Neural progenitor cell (in vitro differentiated cells): Measurements from ENCODE around the gene FBXL20. TPM values are rescaled to one million over a fixed set of nuclear protein-coding genes. Genes with fewer than 3 reads are reported as not detected.
"Not testable (repeated sequence)": the region's sequence is repeated elsewhere in the genome, so short reads cannot be mapped to it uniquely, and the experiment has no call there.

ENCODE experiments used
- DNase-seq: peaks from one replicate; pipeline ENCODE4 v3.0.0-alpha.2; 2016; ENCODE audit warnings: low spot score
- H2AFZ ChIP-seq: fragments of 200-600 bp; sonication (generic); replicated peaks from 2 replicates; pipeline ENCODE4 v1.6.1; 2016; ENCODE audit warnings: antibody characterized with exemption
- H3F3A ChIP-seq: fragments of 200-600 bp; sonication (generic); 2 replicates; pipeline ENCODE4 v1.6.1; 2016; ENCODE audit warnings: antibody characterized with exemption, low read depth
- H3K27ac ChIP-seq: fragments of 200-600 bp; sonication (generic); 2 replicates; pipeline ENCODE4 v1.5.1; 2016; ENCODE audit warnings: mild to moderate bottlenecking
- H3K27me3 ChIP-seq: fragments of 200-600 bp; sonication (generic); 2 replicates; pipeline ENCODE4 v1.6.1; 2016; ENCODE audit warnings: mild to moderate bottlenecking, moderate library complexity
- H3K36me3 ChIP-seq: fragments of 200-600 bp; sonication (generic); 2 replicates; pipeline ENCODE4 v1.5.1; 2016
- H3K4me1 ChIP-seq: fragments of 200-600 bp; sonication (generic); 2 replicates; pipeline ENCODE4 v1.6.1; 2016; ENCODE audit warnings: mixed run types
- H3K4me2 ChIP-seq: fragments of 200-600 bp; sonication (generic); 2 replicates; pipeline ENCODE4 v1.6.1; 2016
- H3K4me3 ChIP-seq: fragments of 200-600 bp; sonication (generic); 2 replicates; pipeline ENCODE4 v1.5.1; 2016
- H3K79me2 ChIP-seq: fragments of 200-600 bp; sonication (generic); 2 replicates; pipeline ENCODE4 v1.6.1; 2016; ENCODE audit warnings: low read depth
- H3K9ac ChIP-seq: fragments of 200-600 bp; sonication (generic); 2 replicates; pipeline ENCODE4 v1.6.1; 2016
- H3K9me3 ChIP-seq: fragments of 200-600 bp; sonication (generic); 2 replicates; pipeline ENCODE4 v1.5.1; 2016; ENCODE audit warnings: low read depth
- H4K20me1 ChIP-seq: fragments of 200-600 bp; sonication (generic); 2 replicates; pipeline ENCODE4 v1.6.1; 2016; ENCODE audit warnings: low read depth
- H3K27ac Mint-ChIP-seq: 3 replicates; pipeline ENCODE4 v1.8.0; 2021; ENCODE audit warnings: mixed read lengths
- H3K27me3 Mint-ChIP-seq: 2 replicates; pipeline ENCODE4 v1.8.0; 2022; ENCODE audit warnings: low read depth, mild to moderate bottlenecking, inconsistent platforms, moderate library complexity, mixed read lengths; ENCODE audit not compliant: insufficient read depth
- H3K36me3 Mint-ChIP-seq: 3 replicates; pipeline ENCODE4 v1.8.0; 2021; ENCODE audit warnings: mixed read lengths
- H3K4me1 Mint-ChIP-seq: 3 replicates; pipeline ENCODE4 v1.8.0; 2021; ENCODE audit warnings: mixed read lengths
- H3K4me3 Mint-ChIP-seq: 3 replicates; pipeline ENCODE4 v1.8.0; 2021; ENCODE audit warnings: mild to moderate bottlenecking, moderate library complexity, mixed read lengths
- H3K9me3 Mint-ChIP-seq: 3 replicates; pipeline ENCODE4 v1.8.0; 2020; ENCODE audit warnings: mixed read lengths
- CTCF ChIP-seq: fragments of 200-600 bp; sonication (generic); IDR thresholded peaks from 2 replicates; pipeline ENCODE4 v1.5.1; 2017; ENCODE audit warnings: antibody characterized with exemption, mild to moderate bottlenecking
- EZH2 ChIP-seq: fragments of 200-600 bp; sonication (generic); IDR thresholded peaks from 2 replicates; pipeline ENCODE4 v1.6.1; 2017; ENCODE audit warnings: antibody characterized with exemption, mild to moderate bottlenecking, moderate library complexity
- EZH2phosphoT487 ChIP-seq: fragments of 200-600 bp; sonication (generic); IDR thresholded peaks from 2 replicates; pipeline ENCODE4 v1.6.1; 2017; ENCODE audit warnings: antibody characterized with exemption
- total RNA-seq: library from RNA; depleted of rRNA; stranded (reverse); fragments of >200 nt; gene quantifications from 2 replicates; pipeline ENCODE4 v1.2.3, GENCODE V29; 2015; ENCODE audit warnings: low replicate concordance

The FBXL20 gene
- total RNA-seq, 1 donor from 2014 or later = 19.9 TPM

GRCh38 chr17:39252788-39253460, 148.5 kb downstream of the FBXL20 start:
- Mint-ChIP-seq H3K4me3 (no peak overlapping the region), H3K27me3 (peaks cover 2% of the 10 kb centered on the region)
- TF ChIP-seq EZH2phosphoT487 = no peak
- TF ChIP-seq EZH2 = no peak
- no peak for TF ChIP-seq CTCF

GRCh38 chr17:39251997-39252396, 149.4 kb downstream of the FBXL20 start:
- no peak overlapping the region for H3K4me3 ChIP-seq
- no peak overlapping the region for H3K4me3 Mint-ChIP-seq
- no peaks in the 10 kb centered on the region for H3K4me1 Mint-ChIP-seq
- no peak overlapping the region for H3K27ac Mint-ChIP-seq
- no peak for DNase-seq
- no peak for TF ChIP-seq CTCF
- TF ChIP-seq EZH2phosphoT487 = no peak
- TF ChIP-seq EZH2 = no peak
- no peaks in the 10 kb centered on the region for H3K9me3 Mint-ChIP-seq
- no peaks in the 10 kb centered on the region for H3K36me3 ChIP-seq
- H4K20me1 ChIP-seq = no peaks in the 10 kb centered on the region
- H3K4me1 ChIP-seq = peaks cover 7% of the 10 kb centered on the region
- H3K36me3 Mint-ChIP-seq = peaks cover 14% of the 10 kb centered on the region
- no peak overlapping the region for H3K9ac ChIP-seq
- no peak overlapping the region for H2AFZ ChIP-seq
- H3K27ac ChIP-seq = no peak overlapping the region
- peaks cover 5% of the 10 kb centered on the region for H3F3A ChIP-seq
- H3K9me3 ChIP-seq = no peaks in the 10 kb centered on the region
- H3K4me2 ChIP-seq = no peak overlapping the region
- H3K79me2 ChIP-seq = no peaks in the 10 kb centered on the region
- no peaks in the 10 kb centered on the region for H3K27me3 ChIP-seq
- peaks cover 3% of the 10 kb centered on the region for H3K27me3 Mint-ChIP-seq

More at GRCh38 chr17:39252788-39253460, 148.5 kb downstream of the FBXL20 start:
- H3K4me1 Mint-ChIP-seq = no peaks in the 10 kb centered on the region
- no peak overlapping the region for H2AFZ ChIP-seq
- H3K4me3 ChIP-seq = no peak overlapping the region
- peaks cover under 1% of the 10 kb centered on the region for H3K4me1 ChIP-seq
- no peak overlapping the region for H3K9ac ChIP-seq
- no peaks in the 10 kb centered on the region for H3K9me3 ChIP-seq
- no peak overlapping the region for H3K27ac ChIP-seq
- H3K4me2 ChIP-seq = no peak overlapping the region
- peaks cover 5% of the 10 kb centered on the region for H3F3A ChIP-seq
- DNase-seq = no peak
- no peak overlapping the region for H3K27ac Mint-ChIP-seq
- H4K20me1 ChIP-seq = no peaks in the 10 kb centered on the region
- H3K36me3 ChIP-seq = no peaks in the 10 kb centered on the region
- no peaks in the 10 kb centered on the region for H3K9me3 Mint-ChIP-seq
- H3K36me3 Mint-ChIP-seq = peaks cover 17% of the 10 kb centered on the region
- H3K27me3 ChIP-seq = no peaks in the 10 kb centered on the region
- no peaks in the 10 kb centered on the region for H3K79me2 ChIP-seq

GRCh38 chr17:39250076-39250475, 151.3 kb downstream of the FBXL20 start:
- not testable (repeated sequence) for H3K4me2 ChIP-seq, DNase-seq, H3K27me3 Mint-ChIP-seq, H3K9ac ChIP-seq, H3K4me3 ChIP-seq, H3K9me3 Mint-ChIP-seq, H3K27me3 ChIP-seq, H3K4me1 Mint-ChIP-seq, H4K20me1 ChIP-seq, H3K27ac ChIP-seq, H3K27ac Mint-ChIP-seq, H3K36me3 ChIP-seq, H3K4me3 Mint-ChIP-seq, H3F3A ChIP-seq, H3K4me1 ChIP-seq, H3K79me2 ChIP-seq, H3K9me3 ChIP-seq, H2AFZ ChIP-seq
- H3K36me3 Mint-ChIP-seq = peaks cover 14% of the 10 kb centered on the region

GRCh38 chr17:39246274-39246673, 155.2 kb downstream of the FBXL20 start:
- peaks cover 15% of the 10 kb centered on the region for H3K27me3 Mint-ChIP-seq
- no peak for DNase-seq
- no peak overlapping the region for H3K27ac Mint-ChIP-seq
- H2AFZ ChIP-seq = no peak overlapping the region
- H3K4me1 Mint-ChIP-seq = peaks cover 4% of the 10 kb centered on the region
- H3K9ac ChIP-seq = no peak overlapping the region
- H3K27me3 ChIP-seq = no peaks in the 10 kb centered on the region
- H3K79me2 ChIP-seq = no peaks in the 10 kb centered on the region
- H4K20me1 ChIP-seq = no peaks in the 10 kb centered on the region
- H3K4me3 ChIP-seq = no peak overlapping the region
- no peaks in the 10 kb centered on the region for H3K9me3 ChIP-seq
- no peak overlapping the region for H3K27ac ChIP-seq
- H3F3A ChIP-seq = peaks cover 8% of the 10 kb centered on the region
- no peaks in the 10 kb centered on the region for H3K36me3 ChIP-seq
- H3K36me3 Mint-ChIP-seq = no peaks in the 10 kb centered on the region
- TF ChIP-seq EZH2phosphoT487 (no peak), EZH2 (no peak), CTCF (no peak)
- H3K4me1 ChIP-seq = peaks cover 7% of the 10 kb centered on the region
- no peak overlapping the region for H3K4me2 ChIP-seq
- H3K4me3 Mint-ChIP-seq = no peak overlapping the region
- H3K9me3 Mint-ChIP-seq = no peaks in the 10 kb centered on the region
